Neural cell (in vitro differentiated cells): ENCODE results near the gene RTN4RL1. TPM values are rescaled to one million over a fixed set of nuclear protein-coding genes. Genes with fewer than 3 reads are reported as not detected.

Source experiments
- H2AFZ ChIP-seq: fragments of 200-600, 300-800 bp; sonication (generic), shearing (Covaris generic); 2 replicates; pipeline ENCODE4 v1.6.0; 2014; ENCODE audit warnings: low read depth, mild to moderate bottlenecking, antibody characterized with exemption, low read length, moderate library complexity
- H3F3A ChIP-seq: fragments of 200-600 bp; shearing (Covaris generic); 2 replicates; pipeline ENCODE4 v1.6.1; 2016; ENCODE audit warnings: mild to moderate bottlenecking, moderate library complexity, mixed read lengths, antibody characterized with exemption, low read length; ENCODE audit not compliant: insufficient read depth, poor library complexity, severe bottlenecking
- H3K27ac ChIP-seq: fragments of 200-600, 300-800 bp; sonication (generic), shearing (Covaris generic); 2 replicates; pipeline ENCODE4 v1.5.1; 2014; ENCODE audit warnings: mild to moderate bottlenecking, low read length, moderate library complexity
- H3K27me3 ChIP-seq: fragments of 300-800, 200-600 bp; sonication (generic), shearing (Covaris generic); 2 replicates; pipeline ENCODE4 v1.6.0; 2014; ENCODE audit warnings: mild to moderate bottlenecking, low read depth, low read length, moderate library complexity; ENCODE audit not compliant: insufficient read depth
- H3K36me3 ChIP-seq: fragments of 300-800, 200-600 bp; sonication (generic), shearing (Covaris generic); 2 replicates; pipeline ENCODE4 v1.5.1; 2014; ENCODE audit warnings: mild to moderate bottlenecking, antibody characterized with exemption, low read length, moderate library complexity; ENCODE audit not compliant: insufficient read depth
- H3K4me2 ChIP-seq: fragments of 300-800, 200-600 bp; sonication (generic), shearing (Covaris generic); 2 replicates; pipeline ENCODE4 v1.6.0; 2014; ENCODE audit warnings: mild to moderate bottlenecking, low read length
- H3K4me3 ChIP-seq: fragments of 300-800, 200-600 bp; sonication (generic), shearing (Covaris generic); 2 replicates; pipeline ENCODE4 v1.5.1; 2014; ENCODE audit warnings: mild to moderate bottlenecking, low read length, moderate library complexity
- H3K79me2 ChIP-seq: fragments of 200-600 bp; shearing (Covaris generic); replicated peaks from 2 replicates; pipeline ENCODE4 v1.6.0; 2014; ENCODE audit warnings: mild to moderate bottlenecking, low read length, moderate library complexity; ENCODE audit not compliant: insufficient read depth
- H3K9ac ChIP-seq: fragments of 300-800, 200-600 bp; sonication (generic), shearing (Covaris generic); 2 replicates; pipeline ENCODE4 v1.6.1; 2016; ENCODE audit warnings: mild to moderate bottlenecking, low read length, mixed read lengths
- H3K9me2 ChIP-seq: fragments of 200-600 bp; shearing (Covaris generic); 2 replicates; pipeline ENCODE4 v1.6.1; 2016; ENCODE audit warnings: mild to moderate bottlenecking, low read length, mixed read lengths; ENCODE audit not compliant: insufficient read depth
- H3K9me3 ChIP-seq: fragments of 200-600, 300-800 bp; sonication (generic), shearing (Covaris generic); 2 replicates; pipeline ENCODE4 v1.6.1; 2016; ENCODE audit warnings: mild to moderate bottlenecking, mixed run types, low read length, moderate library complexity, mixed read lengths
- H4K20me1 ChIP-seq: fragments of 200-600 bp; shearing (Covaris generic); 2 replicates; pipeline ENCODE4 v1.6.1; 2016; ENCODE audit warnings: mild to moderate bottlenecking, mixed run types; ENCODE audit not compliant: insufficient read depth
- CTCF ChIP-seq: fragments of 450-650 bp; IDR thresholded peaks from 2 replicates; pipeline ENCODE4 v1.5.1; 2014; ENCODE audit warnings: antibody characterized with exemption, mild to moderate bottlenecking, moderate library complexity; ENCODE audit not compliant: poor library complexity, severe bottlenecking
- EP300 ChIP-seq: fragments of 450-650 bp; conservative IDR thresholded peaks from 2 replicates; pipeline ENCODE4 v1.6.1; 2014; ENCODE audit warnings: antibody characterized with exemption, mild to moderate bottlenecking, moderate library complexity; ENCODE audit not compliant: poor library complexity, severe bottlenecking
- EZH2 ChIP-seq: fragments of 200-600, 300-800 bp; shearing (Covaris generic), sonication (generic); IDR thresholded peaks from 2 replicates; pipeline ENCODE4 v1.6.1; 2014; ENCODE audit warnings: antibody characterized with exemption, low read length, borderline replicate concordance, mild to moderate bottlenecking; ENCODE audit not compliant: insufficient read depth, poor library complexity, severe bottlenecking
- MXI1 ChIP-seq: fragments of 450-650 bp; conservative IDR thresholded peaks from 2 replicates; pipeline ENCODE4 v1.6.1; 2014; ENCODE audit warnings: antibody characterized with exemption, mild to moderate bottlenecking; ENCODE audit not compliant: poor library complexity, severe bottlenecking
- POLR2AphosphoS5 ChIP-seq: IDR thresholded peaks from 2 replicates; pipeline ENCODE4 v1.6.1; 2012
- RAD21 ChIP-seq: fragments of 450-650 bp; conservative IDR thresholded peaks from 2 replicates; pipeline ENCODE4 v1.6.1; 2014; ENCODE audit warnings: antibody characterized with exemption, mild to moderate bottlenecking, moderate library complexity
- REST ChIP-seq: IDR thresholded peaks from 2 replicates; pipeline ENCODE4 v1.6.1; 2012; ENCODE audit warnings: borderline replicate concordance
- SMC3 ChIP-seq: fragments of 450-650 bp; conservative IDR thresholded peaks from 2 replicates; pipeline ENCODE4 v1.6.1; 2014; ENCODE audit warnings: antibody characterized with exemption, mild to moderate bottlenecking, moderate library complexity; ENCODE audit not compliant: poor library complexity
- polyA plus RNA-seq: library from polyadenylated mRNA; depleted of rRNA; stranded (reverse); fragments of >200 nt; gene quantifications from 2 replicates; pipeline ENCODE4 v1.2.3, GENCODE V29; 2014

RTN4RL1 gene
- polyA plus RNA-seq, 1 donor from 2014 or later: 8.1 TPM

- Histone ChIP-seq H3F3A (no peaks in the 10 kb centered on the region), H3K4me3 (no peak overlapping the region), H3K4me2 (no peak overlapping the region), H3K9me2 (no peaks in the 10 kb centered on the region), H4K20me1 (no peaks in the 10 kb centered on the region), H2AFZ (no peak overlapping the region), H3K9ac (no peak overlapping the region), H3K79me2 (no peaks in the 10 kb centered on the region), H3K27me3 (no peaks in the 10 kb centered on the region), H3K27ac (no peak overlapping the region), H3K9me3 (no peaks in the 10 kb centered on the region), H3K36me3 (no peaks in the 10 kb centered on the region)
- TF ChIP-seq MXI1: no peak
- no peak for TF ChIP-seq POLR2AphosphoS5
- no peak for TF ChIP-seq EP300
- no peak for TF ChIP-seq EZH2
- TF ChIP-seq RAD21: no peak
- no peak for TF ChIP-seq SMC3
- no peak for TF ChIP-seq REST
Observed at GRCh38 chr17:2004435-2004952, 20.6 kb downstream of the RTN4RL1 start.

GRCh38 chr17:2003525-2003924, 21.6 kb downstream of the RTN4RL1 start:
- no peaks in the 10 kb centered on the region for H3K27me3 ChIP-seq
- H3K9ac ChIP-seq: no peak overlapping the region
- H3K9me3 ChIP-seq: no peaks in the 10 kb centered on the region
- no peaks in the 10 kb centered on the region for H3K9me2 ChIP-seq
- H3K4me3 ChIP-seq: no peak overlapping the region
- no peak overlapping the region for H3K4me2 ChIP-seq
- H3K36me3 ChIP-seq: no peaks in the 10 kb centered on the region
- H3K79me2 ChIP-seq: no peaks in the 10 kb centered on the region
- H2AFZ ChIP-seq: no peak overlapping the region
- TF ChIP-seq RAD21: no peak
- no peak for TF ChIP-seq CTCF
- TF ChIP-seq REST: no peak
- TF ChIP-seq EP300: no peak
- no peaks in the 10 kb centered on the region for H4K20me1 ChIP-seq
- no peaks in the 10 kb centered on the region for H3F3A ChIP-seq
- H3K27ac ChIP-seq: no peak overlapping the region
